HFFc6 (cell line): Measurements from ENCODE around the gene TCF25. TPM values are rescaled to one million over a fixed set of nuclear protein-coding genes. Genes with fewer than 3 reads are reported as not detected.
"Not testable (repeated sequence)": the region's sequence is repeated elsewhere in the genome, so short reads cannot be mapped to it uniquely, and the experiment has no call there.

Source experiments
- DNase-seq: peaks from one replicate; pipeline ENCODE4 v3.0.0-alpha.2; 2018
- H3K27ac Mint-ChIP-seq: 2 replicates; pipeline ENCODE4 v1.8.0; 2020; ENCODE audit warnings: mild to moderate bottlenecking, mixed read lengths
- H3K27me3 Mint-ChIP-seq: 2 replicates; pipeline ENCODE4 v1.8.0; 2021; ENCODE audit warnings: mild to moderate bottlenecking, moderate library complexity, mixed read lengths; ENCODE audit not compliant: insufficient read depth
- H3K36me3 Mint-ChIP-seq: 2 replicates; pipeline ENCODE4 v1.8.0; 2021; ENCODE audit warnings: low read depth, mixed read lengths
- H3K4me1 Mint-ChIP-seq: 2 replicates; pipeline ENCODE4 v1.8.0; 2020; ENCODE audit warnings: low read depth, mixed read lengths
- H3K4me3 Mint-ChIP-seq: 2 replicates; pipeline ENCODE4 v1.8.0; 2020; ENCODE audit warnings: mild to moderate bottlenecking, moderate library complexity, mixed read lengths
- H3K9me3 Mint-ChIP-seq: 2 replicates; pipeline ENCODE4 v1.8.0; 2020; ENCODE audit warnings: mild to moderate bottlenecking, mixed read lengths
- total RNA-seq, 6 experiments: library from RNA; stranded (reverse); fragmentation: NEBNext Ultra II Directional; extraction: Animal tissue kit (Norgen Biotek cat#: 25700); gene quantifications; 2 replicates in 1 of 6; 3 replicates in 5 of 6; pipeline ENCODE4 v1.2.3, GENCODE V29; 2021
- TF ChIP-seq, protein P1 (sequence below): fragments of 200-600 bp; sonication (generic); IDR thresholded peaks from 2 replicates; pipeline ENCODE4 v1.5.0; 2021; ENCODE audit warnings: antibody characterized with exemption, mild to moderate bottlenecking

Gene TCF25
- total RNA-seq, 6 experiments from 2014 or later, result 157 to 202 (median 170) TPM

GRCh38 chr16:89934611-89935553 is 61.5 kb downstream of the TCF25 start:
- DNase-seq, result no peak
- peaks cover 3% of the 10 kb centered on the region for H3K27me3 Mint-ChIP-seq
- no peaks in the 10 kb centered on the region for H3K9me3 Mint-ChIP-seq
- no peak overlapping the region for H3K27ac Mint-ChIP-seq
- peaks cover 32% of the 10 kb centered on the region for H3K36me3 Mint-ChIP-seq
- TF ChIP-seq, protein P1, sequence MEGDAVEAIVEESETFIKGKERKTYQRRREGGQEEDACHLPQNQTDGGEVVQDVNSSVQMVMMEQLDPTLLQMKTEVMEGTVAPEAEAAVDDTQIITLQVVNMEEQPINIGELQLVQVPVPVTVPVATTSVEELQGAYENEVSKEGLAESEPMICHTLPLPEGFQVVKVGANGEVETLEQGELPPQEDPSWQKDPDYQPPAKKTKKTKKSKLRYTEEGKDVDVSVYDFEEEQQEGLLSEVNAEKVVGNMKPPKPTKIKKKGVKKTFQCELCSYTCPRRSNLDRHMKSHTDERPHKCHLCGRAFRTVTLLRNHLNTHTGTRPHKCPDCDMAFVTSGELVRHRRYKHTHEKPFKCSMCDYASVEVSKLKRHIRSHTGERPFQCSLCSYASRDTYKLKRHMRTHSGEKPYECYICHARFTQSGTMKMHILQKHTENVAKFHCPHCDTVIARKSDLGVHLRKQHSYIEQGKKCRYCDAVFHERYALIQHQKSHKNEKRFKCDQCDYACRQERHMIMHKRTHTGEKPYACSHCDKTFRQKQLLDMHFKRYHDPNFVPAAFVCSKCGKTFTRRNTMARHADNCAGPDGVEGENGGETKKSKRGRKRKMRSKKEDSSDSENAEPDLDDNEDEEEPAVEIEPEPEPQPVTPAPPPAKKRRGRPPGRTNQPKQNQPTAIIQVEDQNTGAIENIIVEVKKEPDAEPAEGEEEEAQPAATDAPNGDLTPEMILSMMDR, result no peak
- H3K4me1 Mint-ChIP-seq, result no peaks in the 10 kb centered on the region
- H3K4me3 Mint-ChIP-seq, result no peak overlapping the region

GRCh38 chr16:89935620-89936019 is 62.2 kb downstream of the TCF25 start:
- DNase-seq, H3K4me1 Mint-ChIP-seq, H3K27ac Mint-ChIP-seq, H3K4me3 Mint-ChIP-seq, H3K9me3 Mint-ChIP-seq, H3K27me3 Mint-ChIP-seq: not testable (repeated sequence)
- peaks cover 31% of the 10 kb centered on the region for H3K36me3 Mint-ChIP-seq

- Mint-ChIP-seq H3K36me3 (peaks cover 29% of the 10 kb centered on the region), H3K4me1 (no peaks in the 10 kb centered on the region), H3K9me3 (no peaks in the 10 kb centered on the region), H3K4me3 (no peak overlapping the region), H3K27me3 (peaks cover 3% of the 10 kb centered on the region), H3K27ac (no peak overlapping the region)
- TF ChIP-seq, protein P1, result no peak
- no peak for DNase-seq
These were observed 62.6 kb downstream of the TCF25 start for GRCh38 chr16:89936034-89936433.

- H3K4me1 Mint-ChIP-seq, result no peaks in the 10 kb centered on the region
- no peak overlapping the region for H3K4me3 Mint-ChIP-seq
- DNase-seq, result no peak
- H3K36me3 Mint-ChIP-seq, result peaks cover 24% of the 10 kb centered on the region
- H3K9me3 Mint-ChIP-seq, result no peaks in the 10 kb centered on the region
- TF ChIP-seq, protein P1, result no peak
- peaks cover 3% of the 10 kb centered on the region for H3K27me3 Mint-ChIP-seq
- no peak overlapping the region for H3K27ac Mint-ChIP-seq
These were observed 63.1 kb downstream of the TCF25 start for GRCh38 chr16:89936508-89936907.

- Mint-ChIP-seq H3K27ac (no peak overlapping the region), H3K36me3 (peaks cover 23% of the 10 kb centered on the region), H3K27me3 (peaks cover 3% of the 10 kb centered on the region), H3K9me3 (no peaks in the 10 kb centered on the region), H3K4me3 (no peak overlapping the region), H3K4me1 (no peaks in the 10 kb centered on the region)
- DNase-seq, result no peak
- TF ChIP-seq, protein P1, result no peak
These were observed 63.6 kb downstream of the TCF25 start for GRCh38 chr16:89936981-89937380.

DNA sequence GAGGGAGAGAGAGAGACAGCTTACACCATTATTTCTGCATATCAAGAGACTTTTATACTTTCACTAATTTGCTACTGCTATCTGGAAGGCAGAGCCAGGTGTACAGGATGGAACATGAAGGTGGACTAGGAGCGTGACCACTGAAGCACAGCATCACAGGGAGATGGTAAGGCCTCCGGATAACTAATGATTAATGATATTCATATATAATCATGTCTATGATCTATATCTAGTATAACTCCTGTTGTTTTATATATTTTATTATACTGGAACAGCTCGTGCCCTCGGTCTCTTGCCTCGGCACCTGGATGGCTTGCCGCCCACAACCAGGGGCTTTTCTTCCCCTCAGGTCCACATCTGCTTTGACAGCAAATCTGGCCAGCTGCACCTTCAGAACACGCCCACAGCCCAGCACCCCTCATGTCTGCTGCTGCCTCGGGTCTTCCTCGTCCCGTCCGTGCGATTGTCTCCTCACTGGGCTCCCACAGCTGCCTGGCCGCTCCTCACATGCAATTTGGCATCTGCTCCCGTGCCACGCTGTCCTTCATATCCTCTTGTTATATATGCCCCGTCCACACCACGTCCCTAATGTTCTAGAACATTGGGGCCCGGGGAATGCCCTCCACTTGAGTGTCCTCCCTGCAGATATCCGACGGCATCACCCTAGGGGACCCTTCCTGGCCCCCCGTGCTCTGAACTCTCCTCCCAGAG is 64.9 kb downstream of the TCF25 start:
- Mint-ChIP-seq H3K36me3 (peaks cover 12% of the 10 kb centered on the region), H3K9me3 (no peaks in the 10 kb centered on the region), H3K27ac (no peak overlapping the region), H3K4me3 (no peak overlapping the region), H3K4me1 (no peaks in the 10 kb centered on the region), H3K27me3 (no peaks in the 10 kb centered on the region; the same call in 1 of the 2 replicates)
- no peak for DNase-seq
- TF ChIP-seq, protein P1, result no peak
